Measurements from ENCODE around the gene XRCC1. TPM values are rescaled to one million over a fixed set of nuclear protein-coding genes. Genes with fewer than 3 reads are reported as not detected.

Gene XRCC1
- total and polyA plus RNA-seq, 9 of the 15 experiments (the other 6 are each of a cell fraction or from before 2014, with no cell fraction given), result 1.5 to 36.9 (median 24.9) TPM

DNA sequence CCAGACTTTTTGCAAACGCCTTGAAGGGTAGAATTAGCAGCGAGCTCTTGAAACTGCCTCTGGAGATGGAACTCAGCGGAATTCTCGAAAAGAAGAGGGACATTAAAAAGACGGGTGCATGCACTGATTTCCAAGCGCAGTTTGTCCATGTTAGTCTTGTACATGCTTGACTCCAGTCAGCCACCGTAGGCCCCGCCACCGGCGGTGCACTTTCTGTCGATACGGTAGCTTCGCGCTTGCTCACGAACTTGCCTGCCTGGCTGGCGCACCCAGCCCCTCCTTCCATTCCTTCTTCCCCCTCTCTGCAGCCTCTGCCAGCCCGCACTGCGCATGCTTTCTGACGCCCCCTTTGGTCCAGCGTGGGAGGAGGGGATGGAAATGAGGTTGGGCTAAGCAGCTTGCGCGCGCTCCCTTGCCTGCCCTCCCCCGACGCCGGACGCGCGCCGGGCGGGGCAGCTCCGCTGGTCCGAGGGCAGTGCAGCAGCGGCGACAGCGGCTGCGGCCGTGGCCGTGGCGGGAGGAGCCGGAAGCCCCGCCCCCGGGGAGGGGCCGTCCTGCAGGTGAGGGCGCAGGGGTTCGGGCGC lies 42.3 kb downstream of the XRCC1 start, which contains the start of gene ZNF575 (continued):
- TF ChIP-seq, protein P1, sequence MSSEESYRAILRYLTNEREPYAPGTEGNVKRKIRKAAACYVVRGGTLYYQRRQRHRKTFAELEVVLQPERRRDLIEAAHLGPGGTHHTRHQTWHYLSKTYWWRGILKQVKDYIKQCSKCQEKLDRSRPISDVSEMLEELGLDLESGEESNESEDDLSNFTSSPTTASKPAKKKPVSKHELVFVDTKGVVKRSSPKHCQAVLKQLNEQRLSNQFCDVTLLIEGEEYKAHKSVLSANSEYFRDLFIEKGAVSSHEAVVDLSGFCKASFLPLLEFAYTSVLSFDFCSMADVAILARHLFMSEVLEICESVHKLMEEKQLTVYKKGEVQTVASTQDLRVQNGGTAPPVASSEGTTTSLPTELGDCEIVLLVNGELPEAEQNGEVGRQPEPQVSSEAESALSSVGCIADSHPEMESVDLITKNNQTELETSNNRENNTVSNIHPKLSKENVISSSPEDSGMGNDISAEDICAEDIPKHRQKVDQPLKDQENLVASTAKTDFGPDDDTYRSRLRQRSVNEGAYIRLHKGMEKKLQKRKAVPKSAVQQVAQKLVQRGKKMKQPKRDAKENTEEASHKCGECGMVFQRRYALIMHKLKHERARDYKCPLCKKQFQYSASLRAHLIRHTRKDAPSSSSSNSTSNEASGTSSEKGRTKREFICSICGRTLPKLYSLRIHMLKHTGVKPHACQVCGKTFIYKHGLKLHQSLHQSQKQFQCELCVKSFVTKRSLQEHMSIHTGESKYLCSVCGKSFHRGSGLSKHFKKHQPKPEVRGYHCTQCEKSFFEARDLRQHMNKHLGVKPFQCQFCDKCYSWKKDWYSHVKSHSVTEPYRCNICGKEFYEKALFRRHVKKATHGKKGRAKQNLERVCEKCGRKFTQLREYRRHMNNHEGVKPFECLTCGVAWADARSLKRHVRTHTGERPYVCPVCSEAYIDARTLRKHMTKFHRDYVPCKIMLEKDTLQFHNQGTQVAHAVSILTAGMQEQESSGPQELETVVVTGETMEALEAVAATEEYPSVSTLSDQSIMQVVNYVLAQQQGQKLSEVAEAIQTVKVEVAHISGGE (CRISPR knock-in tag; IDR thresholded peaks at IDR 0.05), result no peak; a peak in 1 of 6 replicates
- TF ChIP-seq ZBTB40 (IDR thresholded peaks at IDR 0.05) (no peak), ZBTB40 (CRISPR knock-in tag; IDR thresholded peaks at IDR 0.05) (no peak), ZFP30 (CRISPR knock-in tag; IDR thresholded peaks at IDR 0.05; ENCODE audit: borderline replicate concordance) (no peak), ZNF12 (CRISPR knock-in tag; IDR thresholded peaks at IDR 0.05) (0 out of 2 replicates have a peak, but pooled peaks have one; percentile 62), TCFL5 (CRISPR knock-in tag; conservative IDR thresholded peaks at IDR 0.05) (no peak), U2AF1 (optimal IDR thresholded peaks at IDR 0.05; ENCODE audit: low read depth, low read length) (no peak), ELF2 (CRISPR knock-in tag; IDR thresholded peaks at IDR 0.05) (no peak), NFATC3 (IDR thresholded peaks at IDR 0.05) (no peak), TCF7 (IDR thresholded peaks at IDR 0.05; ENCODE audit: borderline replicate concordance) (0 out of 2 replicates have a peak, but pooled peaks have one; percentile 27), NUFIP1 (IDR thresholded peaks at IDR 0.05; ENCODE audit: partially characterized antibody) (no peak), ZNF696 (CRISPR knock-in tag; conservative IDR thresholded peaks at IDR 0.05) (no peak), RHOXF2B (CRISPR knock-in tag; conservative IDR thresholded peaks at IDR 0.05) (no peak), RFX1 (IDR thresholded peaks at IDR 0.05) (no peak), CAMTA2 (CRISPR knock-in tag; conservative IDR thresholded peaks at IDR 0.05) (no peak), ZNF764 (CRISPR knock-in tag; IDR thresholded peaks at IDR 0.05; ENCODE audit: low read depth) (no peak)
